Esophagus muscularis mucosa (tissue), 4 donors: ENCODE data around the gene PPP1R14C.
"Not testable (repeated sequence)": the region's sequence is repeated elsewhere in the genome, so short reads cannot be mapped to it uniquely, and the experiment has no call there.

ENCODE experiments used
- CTCF ChIP-seq, 3 experiments: fragments of 200-600 bp in 2 of 3; fragments of 450-650 bp in 1 of 3; sonication (generic) in 2 of 3; IDR thresholded peaks; one replicate each; pipeline ENCODE4 v1.5.1; 2017 to 2019; ENCODE audit warnings: antibody characterized with exemption in 3 of 3, mild to moderate bottlenecking in 2 of 3, moderate library complexity in 1 of 3
- EP300 ChIP-seq: sonication (generic); formaldehyde crosslinking; IDR thresholded peaks from one replicate; pipeline ENCODE4 v1.6.1; 2017; ENCODE audit warnings: antibody characterized with exemption
- POLR2A ChIP-seq: fragments of 450-650 bp; IDR thresholded peaks from one replicate; pipeline ENCODE4 v1.6.1; 2017; ENCODE audit warnings: antibody characterized with exemption, moderate library complexity, mild to moderate bottlenecking, low read depth
- POLR2AphosphoS5 ChIP-seq, 2 donors: sonication (generic); formaldehyde crosslinking; IDR thresholded peaks; one replicate each; pipeline ENCODE4 v1.6.1; 2017; ENCODE audit warnings: antibody characterized with exemption in 2 of 2

- TF ChIP-seq CTCF (IDR thresholded peaks at IDR 0.05); POLR2A; POLR2AphosphoS5 (IDR thresholded peaks at IDR 0.05); EP300: not testable (repeated sequence)
These were observed 44.6 kb downstream of the PPP1R14C start for GRCh38 chr6:150187433-150187832.
